Measurements from ENCODE around the gene P2RY14. TPM values are rescaled to one million over a fixed set of nuclear protein-coding genes. Genes with fewer than 3 reads are reported as not detected.
A peak's percentile ranks its signal among the peaks of the same experiment; 100 is the strongest.

Gene P2RY14
- total RNA-seq, 4 donors from 2014 or later = 0.60 to 11.3 (median 7.2) TPM; not detected in 1

DNA sequence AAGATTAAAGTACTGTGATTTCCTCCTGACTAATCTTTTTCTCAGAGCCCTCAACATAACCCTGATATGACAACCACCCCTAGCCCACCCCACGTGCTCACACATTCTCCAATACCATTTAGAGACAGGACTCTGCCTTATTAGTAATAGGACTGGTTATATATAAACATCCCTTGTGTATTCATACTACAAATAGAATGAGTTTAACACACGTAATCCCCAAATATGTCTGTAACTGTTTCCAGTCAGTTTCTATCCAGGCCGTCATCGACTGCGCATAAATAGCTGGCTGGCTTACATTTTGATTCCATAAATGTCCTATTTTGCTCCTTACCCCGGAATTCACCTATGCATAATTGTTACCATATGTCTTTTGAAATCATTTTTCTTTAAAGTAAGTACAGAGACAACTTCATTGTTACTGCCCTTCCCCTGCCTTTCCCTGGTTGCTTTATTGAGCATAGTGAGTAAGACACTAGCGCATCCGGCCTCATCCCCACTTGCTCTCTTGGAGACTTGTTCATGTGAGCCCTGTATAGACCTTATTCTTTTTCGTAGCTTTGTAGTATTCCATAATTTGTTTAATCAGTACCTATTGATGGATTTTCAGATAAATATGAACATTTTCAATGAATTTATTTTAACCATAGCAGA, 3.5 kb upstream of the P2RY14 start:
- Histone ChIP-seq H3K36me3 (no peaks in the 10 kb centered on the region), H3K4me1 (peaks cover 0 to 22% (median 8%) of the 10 kb centered on the region in 4 donors), H3K27ac (peak overlapping the region; percentile 13 to 47 (median 26)), H3K4me3 (no peak overlapping the region), H3K9me3 (no peaks in the 10 kb centered on the region), H3K27me3 (no peaks in the 10 kb centered on the region)
- in situ Hi-C loops (cut with MboI; ENCODE audit: low pct_ligation_motif_present in 1 of 4, low pct_unique_long_range_greater_than_20kb in 1 of 4, low sequenced_read_pairs in 3 of 4) = loop anchor here in 3 of 4 donors (10.0 to 25.0 kb wide), 3 partner anchors 57 to 519 kb away; partner anchors contain the start of gene SIAH2 (in 1 of the 3)
- WGBS, 2 donors (ENCODE audit: low coverage in 1 of 2) = 72 to 77% methylated on average over 8 to 9 of the region's 9 CpGs
- DNase-seq = no peak
- TF ChIP-seq POLR2AphosphoS5 (IDR thresholded peaks at IDR 0.05) = no peak
- TF ChIP-seq, protein P1, sequence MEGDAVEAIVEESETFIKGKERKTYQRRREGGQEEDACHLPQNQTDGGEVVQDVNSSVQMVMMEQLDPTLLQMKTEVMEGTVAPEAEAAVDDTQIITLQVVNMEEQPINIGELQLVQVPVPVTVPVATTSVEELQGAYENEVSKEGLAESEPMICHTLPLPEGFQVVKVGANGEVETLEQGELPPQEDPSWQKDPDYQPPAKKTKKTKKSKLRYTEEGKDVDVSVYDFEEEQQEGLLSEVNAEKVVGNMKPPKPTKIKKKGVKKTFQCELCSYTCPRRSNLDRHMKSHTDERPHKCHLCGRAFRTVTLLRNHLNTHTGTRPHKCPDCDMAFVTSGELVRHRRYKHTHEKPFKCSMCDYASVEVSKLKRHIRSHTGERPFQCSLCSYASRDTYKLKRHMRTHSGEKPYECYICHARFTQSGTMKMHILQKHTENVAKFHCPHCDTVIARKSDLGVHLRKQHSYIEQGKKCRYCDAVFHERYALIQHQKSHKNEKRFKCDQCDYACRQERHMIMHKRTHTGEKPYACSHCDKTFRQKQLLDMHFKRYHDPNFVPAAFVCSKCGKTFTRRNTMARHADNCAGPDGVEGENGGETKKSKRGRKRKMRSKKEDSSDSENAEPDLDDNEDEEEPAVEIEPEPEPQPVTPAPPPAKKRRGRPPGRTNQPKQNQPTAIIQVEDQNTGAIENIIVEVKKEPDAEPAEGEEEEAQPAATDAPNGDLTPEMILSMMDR (IDR thresholded peaks at IDR 0.05) = no peak
- TF ChIP-seq EP300 (IDR thresholded peaks at IDR 0.05; ENCODE audit: low read depth) = no peak
- TF ChIP-seq POLR2A (IDR thresholded peaks at IDR 0.05) = no peak
- intact Hi-C loops (cut with DNase I; ENCODE audit: low total_unique reads) = loop anchor here (2.0 to 5.0 kb wide), 2 partner anchors 55 to 114 kb away; no protein-coding TSS in a partner anchor

DNA sequence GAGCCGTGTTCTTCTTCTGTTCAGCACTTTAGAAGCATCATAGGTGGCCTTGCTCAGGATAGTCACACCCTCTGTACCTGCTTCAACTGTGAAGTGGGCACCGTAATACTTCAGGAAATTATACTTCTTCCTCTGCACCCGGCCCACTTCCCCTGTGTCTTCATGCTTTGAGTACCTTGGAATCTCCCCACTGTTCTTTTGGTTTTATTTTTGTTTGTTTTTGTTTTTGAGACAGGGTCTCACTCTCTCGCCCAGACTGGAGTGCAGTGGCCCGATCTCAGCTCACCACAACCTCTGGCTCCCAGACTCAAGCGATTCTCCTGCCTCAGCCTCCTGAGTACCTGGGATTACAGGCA, 1.7 kb downstream of the P2RY14 start:
- 67 to 76% methylated on average over 6 of the region's 6 CpGs for WGBS, 2 donors (ENCODE audit: low coverage in 1 of 2)

DNA sequence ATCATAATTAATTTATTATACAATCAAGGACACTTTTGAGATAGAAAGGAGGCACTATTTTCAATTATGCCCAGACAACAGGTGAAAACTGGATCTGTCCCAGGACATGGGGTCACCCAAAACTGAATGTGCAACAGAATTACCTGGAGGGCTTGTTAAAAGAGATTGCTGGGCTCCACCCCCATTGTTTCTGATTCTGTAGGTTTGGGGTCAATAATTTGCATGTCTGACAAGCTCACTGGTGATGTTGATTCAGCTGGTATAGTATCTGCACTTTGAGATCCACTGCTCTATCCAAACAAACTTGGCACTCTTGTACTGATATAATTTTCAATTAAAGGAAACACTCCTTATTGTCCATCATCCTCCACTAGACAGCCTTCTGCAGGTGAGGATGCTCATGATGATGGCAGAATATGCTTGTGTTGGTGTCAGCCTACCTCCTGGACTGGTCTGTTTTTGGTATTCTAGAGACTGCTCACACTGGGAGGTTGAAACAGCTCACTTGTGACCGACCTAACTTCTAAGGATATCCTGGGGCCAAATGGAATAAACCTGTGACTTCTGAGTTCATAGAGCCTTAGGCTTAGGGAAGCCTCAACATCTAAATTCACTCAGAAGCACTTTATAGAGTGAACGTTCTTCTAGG, 2.2 kb downstream of the P2RY14 start:
- no peaks in the 10 kb centered on the region for H3K36me3 ChIP-seq
- in situ Hi-C loops (cut with MboI; ENCODE audit: low pct_ligation_motif_present in 1 of 4, low pct_unique_long_range_greater_than_20kb in 1 of 4, low sequenced_read_pairs in 3 of 4) (loop anchor here in 3 of 4 donors (5.0 to 25.0 kb wide), 3 partner anchors 49 to 514 kb away; partner anchors contain the start of gene SIAH2 (in 1 of the 3)), intact Hi-C loops (cut with DNase I; ENCODE audit: low total_unique reads) (no loop called here)
- TF ChIP-seq POLR2AphosphoS5 (IDR thresholded peaks at IDR 0.05) = no peak
- no peak for TF ChIP-seq EP300 (IDR thresholded peaks at IDR 0.05; ENCODE audit: low read depth)
- TF ChIP-seq, protein P1 (IDR thresholded peaks at IDR 0.05) = no peak
- TF ChIP-seq POLR2A (IDR thresholded peaks at IDR 0.05) = no peak
- peaks cover 0 to 7% (median 0%) of the 10 kb centered on the region in 4 donors for H3K4me1 ChIP-seq
- H3K27ac ChIP-seq = peak overlapping the region in 3 of 4 donors; percentile 2 to 60 (median 59)
- WGBS, 2 donors (ENCODE audit: low coverage in 1 of 2) = 60 to 80% methylated on average over 1 to 2 of the region's 2 CpGs
- H3K9me3 ChIP-seq = no peaks in the 10 kb centered on the region
- DNase-seq = no peak
- H3K4me3 ChIP-seq = peak overlapping the region in 1 of 4 donors; percentile 19
- H3K27me3 ChIP-seq = no peaks in the 10 kb centered on the region

More for the DNA sequence above, 1.7 kb downstream of the P2RY14 start:
- intact Hi-C loops (cut with DNase I; ENCODE audit: low total_unique reads) (no loop called here), in situ Hi-C loops (cut with MboI; ENCODE audit: low pct_ligation_motif_present in 1 of 4, low pct_unique_long_range_greater_than_20kb in 1 of 4, low sequenced_read_pairs in 3 of 4) (loop anchor here in 3 of 4 donors (5.0 to 25.0 kb wide), 3 partner anchors 49 to 514 kb away; partner anchors contain the start of gene SIAH2 (in 1 of the 3))
- Histone ChIP-seq H3K36me3 (no peaks in the 10 kb centered on the region), H3K9me3 (no peaks in the 10 kb centered on the region), H3K4me1 (peaks cover 0 to 7% (median 0%) of the 10 kb centered on the region in 4 donors), H3K27me3 (no peaks in the 10 kb centered on the region), H3K4me3 (peak overlapping the region in 1 of 4 donors; percentile 19), H3K27ac (peak overlapping the region; percentile 38 to 60 (median 52))
- TF ChIP-seq POLR2AphosphoS5 (IDR thresholded peaks at IDR 0.05) (no peak), POLR2A (IDR thresholded peaks at IDR 0.05) (no peak)
- DNase-seq = no peak

DNA sequence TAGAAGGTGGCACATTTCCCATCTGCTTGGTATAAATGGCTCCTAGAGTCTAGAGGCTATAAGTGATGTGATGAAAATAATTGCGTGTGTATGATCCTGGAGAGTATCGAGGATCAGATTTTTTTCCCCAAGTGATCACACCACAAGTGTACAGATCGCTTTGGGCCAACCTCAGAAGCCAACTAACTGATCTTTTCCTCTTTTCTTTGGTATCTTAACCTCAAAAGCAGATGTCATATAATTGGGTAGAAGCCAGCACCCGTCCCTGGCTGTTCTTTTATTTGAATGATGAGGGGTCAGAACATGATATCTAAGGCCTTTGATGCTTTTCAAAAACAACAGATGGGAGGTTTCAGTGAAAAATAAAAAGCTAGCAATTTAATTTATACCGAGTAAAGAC, 3.3 kb downstream of the P2RY14 start:
- intact Hi-C loops (cut with DNase I; ENCODE audit: low total_unique reads) (no loop called here), in situ Hi-C loops (cut with MboI; ENCODE audit: low pct_ligation_motif_present in 1 of 4, low pct_unique_long_range_greater_than_20kb in 1 of 4, low sequenced_read_pairs in 3 of 4) (loop anchor here in 3 of 4 donors (5.0 to 25.0 kb wide), 3 partner anchors 48 to 513 kb away; partner anchors contain the start of gene SIAH2 (in 1 of the 3))
- DNase-seq = no peak
- WGBS, 2 donors (ENCODE audit: low coverage in 1 of 2) = 64 to 74% methylated on average over 5 of the region's 5 CpGs
- H3K27ac ChIP-seq = peak overlapping the region in 1 of 4 donors; percentile 19
- no peak for TF ChIP-seq POLR2AphosphoS5 (IDR thresholded peaks at IDR 0.05)
- peaks cover 0 to 11% (median 0%) of the 10 kb centered on the region in 4 donors for H3K4me1 ChIP-seq
- H3K36me3 ChIP-seq = no peaks in the 10 kb centered on the region
- H3K4me3 ChIP-seq = no peak overlapping the region
- H3K9me3 ChIP-seq = no peaks in the 10 kb centered on the region
- H3K27me3 ChIP-seq = no peaks in the 10 kb centered on the region

DNA sequence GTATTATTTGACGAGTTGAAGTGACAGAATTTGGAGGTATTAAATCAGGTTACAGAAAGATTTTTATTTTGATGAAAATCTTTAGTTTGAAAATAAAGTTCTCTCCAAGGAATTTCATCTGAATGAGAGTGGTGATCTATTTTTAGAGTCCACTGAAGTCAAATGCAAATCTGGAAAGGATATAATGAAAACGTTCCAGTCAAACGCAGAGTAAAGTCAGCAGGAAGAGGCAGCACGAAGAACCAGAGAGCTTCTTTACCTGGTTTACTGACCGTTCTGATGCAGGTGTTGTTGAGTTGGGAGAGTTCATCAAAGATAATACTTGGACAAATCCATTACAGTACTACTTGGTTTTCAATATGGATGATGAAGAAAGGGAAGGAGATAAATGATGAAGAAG, 8.7 kb downstream of the P2RY14 start:
- 62 to 73% methylated on average over 5 of the region's 5 CpGs for WGBS, 2 donors (ENCODE audit: low coverage in 1 of 2)
- no peak overlapping the region for H3K4me3 ChIP-seq
- H3K27ac ChIP-seq = peak overlapping the region in 3 of 4 donors; percentile 75 to 82 (median 77)
- no peak for DNase-seq
- no peak for TF ChIP-seq POLR2AphosphoS5 (IDR thresholded peaks at IDR 0.05)
- TF ChIP-seq EP300 (IDR thresholded peaks at IDR 0.05; ENCODE audit: low read depth) = no peak
- TF ChIP-seq POLR2A (IDR thresholded peaks at IDR 0.05) = no peak
- TF ChIP-seq, protein P1 (IDR thresholded peaks at IDR 0.05) = no peak
- H3K27me3 ChIP-seq = no peaks in the 10 kb centered on the region
- in situ Hi-C loops (cut with MboI; ENCODE audit: low pct_ligation_motif_present in 1 of 4, low pct_unique_long_range_greater_than_20kb in 1 of 4, low sequenced_read_pairs in 3 of 4) = no loop called here
- H3K36me3 ChIP-seq = no peaks in the 10 kb centered on the region
- intact Hi-C loops (cut with DNase I; ENCODE audit: low total_unique reads) = no loop called here
- H3K9me3 ChIP-seq = no peaks in the 10 kb centered on the region
- H3K4me1 ChIP-seq = peaks cover 0 to 39% (median 6%) of the 10 kb centered on the region in 4 donors

All from transverse colon (tissue), 4 donors.